ENCODE results near the gene CDC16. TPM values are rescaled to one million over a fixed set of nuclear protein-coding genes. Genes with fewer than 3 reads are reported as not detected.

Gene CDC16
- polyA plus RNA-seq, 6 donors from 2014 or later = 21.4 to 29.9 (median 24.5) TPM

- peaks cover 37 to 53% (median 51%) of the 10 kb centered on the region in 3 donors for H3K4me1 Mint-ChIP-seq
- peak overlapping the region; percentile 77 to 93 (median 88) for H3K4me3 Mint-ChIP-seq
Observed at GRCh38 chr13:114315074-114315785, 80.5 kb downstream of the CDC16 start.

GRCh38 chr13:114318624-114319023 is 83.9 kb downstream of the CDC16 start:
- Mint-ChIP-seq H3K36me3 (peaks cover 7 to 26% of the 10 kb centered on the region in 2 donors), H3K4me3 (no peak overlapping the region), H3K4me1 (peaks cover 30 to 48% (median 47%) of the 10 kb centered on the region in 3 donors), H3K27ac (peak overlapping the region in 4 of 6 donors; percentile 16 to 75 (median 60)), H3K27me3 (no peaks in the 10 kb centered on the region), H3K9me3 (peaks cover 0 to 2% (median 0%) of the 10 kb centered on the region in 7 donors)
- ATAC-seq (ENCODE audit: low read depth in 2 of 2) (no peak), DNase-seq (no peak)

More at GRCh38 chr13:114315074-114315785, 80.5 kb downstream of the CDC16 start:
- Mint-ChIP-seq H3K36me3 (peaks cover 2 to 7% of the 10 kb centered on the region in 2 donors), H3K27ac (peak overlapping the region; percentile 84 to 97 (median 86)), H3K9me3 (no peaks in the 10 kb centered on the region), H3K27me3 (no peaks in the 10 kb centered on the region)
- DNase-seq = peak; percentile 65
- ATAC-seq (ENCODE audit: low read depth in 2 of 2) = peak; percentile 61 to 62

- Mint-ChIP-seq H3K27ac (peak overlapping the region; percentile 25 to 90 (median 69)), H3K4me1 (peaks cover 32 to 45% (median 43%) of the 10 kb centered on the region in 3 donors), H3K36me3 (peaks cover 14 to 34% of the 10 kb centered on the region in 2 donors), H3K27me3 (no peaks in the 10 kb centered on the region), H3K9me3 (peaks cover 0 to 2% (median 0%) of the 10 kb centered on the region in 7 donors), H3K4me3 (peak overlapping the region in 2 of 8 donors; percentile 0 to 35)
- no peak for DNase-seq
- no peak for ATAC-seq (ENCODE audit: low read depth in 2 of 2)
Observed at GRCh38 chr13:114319441-114319913, 84.8 kb downstream of the CDC16 start.

GRCh38 chr13:114320065-114320464 is 85.4 kb downstream of the CDC16 start:
- Mint-ChIP-seq H3K9me3 (peaks cover 0 to 2% (median 0%) of the 10 kb centered on the region in 7 donors), H3K4me1 (peaks cover 28 to 44% (median 38%) of the 10 kb centered on the region in 3 donors), H3K27me3 (no peaks in the 10 kb centered on the region), H3K27ac (peak overlapping the region; percentile 59 to 73 (median 66)), H3K36me3 (peaks cover 19 to 38% of the 10 kb centered on the region in 2 donors), H3K4me3 (peak overlapping the region in 1 of 8 donors; percentile 32)
- no peak for DNase-seq
- no peak for ATAC-seq (ENCODE audit: low read depth in 2 of 2)

- Mint-ChIP-seq H3K9me3 (peaks cover 0 to 2% (median 0%) of the 10 kb centered on the region in 7 donors), H3K36me3 (peaks cover 28 to 43% of the 10 kb centered on the region in 2 donors), H3K27me3 (no peaks in the 10 kb centered on the region), H3K4me1 (peaks cover 28 to 39% (median 35%) of the 10 kb centered on the region in 3 donors), H3K4me3 (no peak overlapping the region), H3K27ac (peak overlapping the region in 3 of 6 donors; percentile 23 to 62 (median 35))
- ATAC-seq (ENCODE audit: low read depth in 2 of 2) (no peak), DNase-seq (no peak)
Observed at GRCh38 chr13:114321256-114321655, 86.6 kb downstream of the CDC16 start.

Other genes starting within 250 kb of the CDC16 start
- 10 to 100 TPM; 17.1 to 41.9 (median 28.8) TPM for gene RASA3, start 102.3 kb upstream of the CDC16 start, polyA plus RNA-seq (ENCODE audit: low read depth in 6 of 6)
- gene CFAP97D2, start 55.6 kb upstream of the CDC16 start, polyA plus RNA-seq (ENCODE audit: low read depth in 6 of 6) = not detected
- 10 to 100 TPM; 17.0 to 26.8 (median 23.0) TPM for gene UPF3A, start 46.7 kb downstream of the CDC16 start, polyA plus RNA-seq (ENCODE audit: low read depth in 6 of 6)
- gene CHAMP1, start 79.6 kb downstream of the CDC16 start, polyA plus RNA-seq (ENCODE audit: low read depth in 6 of 6) = 10 to 100 TPM in 5 of 6 donors, 1 to 10 TPM in 1; 5.6 to 26.3 (median 17.7) TPM